ENCODE data around the gene NDEL1.

Gene NDEL1

DNA sequence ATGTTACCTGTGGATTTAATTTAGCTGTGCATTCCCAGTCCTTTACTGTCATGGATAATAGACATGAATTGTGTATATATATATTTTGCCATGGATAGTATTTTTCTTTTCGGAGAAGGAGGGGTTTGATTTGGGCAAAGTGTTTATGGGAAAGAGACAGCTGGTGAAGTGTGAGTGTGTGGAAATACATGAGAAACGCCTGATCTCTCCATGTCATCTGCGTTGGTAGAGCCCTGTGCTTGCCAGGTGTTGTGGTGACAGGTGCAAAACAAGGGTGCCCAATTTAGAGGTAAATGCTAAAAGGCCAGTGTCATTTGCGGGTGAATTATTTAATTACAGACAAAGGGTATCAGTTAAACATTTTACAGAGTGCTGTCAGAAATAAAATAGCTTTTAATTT is 23.4 kb downstream of the NDEL1 start:
- DNase-seq: no peak

DNA sequence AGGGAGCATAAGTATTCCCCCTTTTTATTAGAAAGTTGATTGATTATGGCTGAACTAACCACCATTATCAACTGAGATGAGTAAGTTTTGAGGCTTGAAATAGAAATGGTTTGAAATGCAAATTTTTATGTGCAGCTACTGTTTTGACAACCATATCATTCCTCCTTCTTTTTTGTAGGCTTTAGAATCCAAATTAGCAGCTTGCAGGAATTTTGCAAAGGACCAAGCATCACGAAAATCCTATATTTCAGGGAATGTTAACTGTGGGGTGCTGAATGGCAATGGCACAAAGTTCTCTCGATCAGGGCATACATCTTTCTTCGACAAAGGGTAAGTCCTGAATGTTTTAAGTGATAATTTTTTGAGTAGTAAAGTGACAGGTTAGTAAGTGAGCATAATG is 24.1 kb downstream of the NDEL1 start:
- DNase-seq: no peak

DNA sequence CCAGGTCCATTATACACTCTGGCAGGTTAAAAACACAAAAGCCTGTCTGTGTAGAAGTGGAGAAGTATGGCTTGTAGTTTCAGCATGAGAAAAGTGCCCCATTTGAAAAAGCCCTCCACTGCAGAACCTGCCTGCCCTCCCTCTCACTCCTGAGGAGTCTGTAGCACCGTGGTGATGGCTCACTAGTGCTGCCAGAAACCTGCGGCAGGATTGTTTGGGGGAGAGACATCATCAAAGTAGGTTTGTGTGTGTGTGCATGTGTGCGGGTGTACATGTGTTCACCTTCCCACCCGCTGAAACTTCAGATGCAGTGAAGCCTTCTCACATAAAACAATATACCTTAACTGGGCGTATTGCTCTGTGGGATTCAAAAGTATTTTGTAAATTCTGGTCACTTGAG is 26.9 kb downstream of the NDEL1 start:
- DNase-seq: no peak

DNA sequence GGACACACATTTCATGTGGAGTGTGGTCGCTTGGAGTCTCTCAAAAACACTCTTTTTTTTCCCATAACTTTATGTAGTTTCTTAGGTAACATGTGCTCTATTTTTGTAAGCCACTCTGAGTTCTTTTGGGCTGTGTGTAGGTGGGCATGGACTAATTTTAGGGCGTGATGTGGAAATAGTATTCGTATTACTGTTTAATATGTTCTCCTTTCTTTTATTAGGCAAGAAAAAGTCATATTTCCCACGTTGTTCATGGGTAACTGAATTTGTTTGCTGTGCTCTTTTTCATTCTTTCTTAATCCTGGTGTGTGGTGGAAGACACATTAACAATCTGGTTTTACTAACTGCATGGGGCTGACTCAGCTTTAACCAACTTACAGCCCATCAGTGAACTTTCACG is 27.4 kb downstream of the NDEL1 start:
- DNase-seq: no peak

DNA sequence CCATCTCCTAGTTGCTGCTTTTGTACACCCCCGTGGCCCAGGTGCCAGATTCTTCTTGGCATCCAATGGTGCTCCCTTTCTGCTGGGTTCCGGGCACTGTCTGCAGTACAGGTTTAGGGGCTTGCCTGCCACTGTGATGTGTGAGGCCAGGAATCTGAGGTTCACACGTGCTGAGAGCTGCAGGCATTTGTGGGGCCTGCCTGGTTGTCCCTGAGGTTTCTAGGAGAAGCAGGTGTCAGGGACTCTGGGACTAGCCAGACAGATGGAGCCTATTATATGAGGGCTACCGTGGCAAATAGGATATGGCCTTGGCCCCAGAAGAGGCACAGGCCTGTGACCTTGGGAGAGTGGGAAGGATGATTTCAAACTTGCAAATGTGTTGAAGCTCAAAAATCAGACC is 29.3 kb downstream of the NDEL1 start:
- DNase-seq: no peak

DNA sequence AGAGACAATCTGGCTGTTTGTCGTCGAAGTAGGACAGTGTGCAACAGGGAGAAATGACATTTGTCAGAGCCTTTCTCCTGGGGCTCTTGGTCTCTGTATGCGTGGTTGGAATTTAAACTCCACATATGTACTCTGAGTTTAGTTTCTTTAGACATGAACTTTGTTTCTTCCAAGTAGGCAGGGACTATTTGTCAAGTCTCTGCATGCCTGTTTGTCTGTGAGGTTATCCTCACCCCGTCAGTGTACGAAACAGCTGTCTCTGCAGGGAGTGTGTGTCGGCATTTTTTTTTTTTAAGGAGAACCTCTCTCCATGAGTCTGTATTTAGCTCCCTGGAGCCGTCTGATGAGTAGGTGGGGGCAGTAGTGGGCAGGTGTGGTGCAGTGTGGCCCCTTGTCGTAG is 29.7 kb downstream of the NDEL1 start:
- no peak for DNase-seq

DNA sequence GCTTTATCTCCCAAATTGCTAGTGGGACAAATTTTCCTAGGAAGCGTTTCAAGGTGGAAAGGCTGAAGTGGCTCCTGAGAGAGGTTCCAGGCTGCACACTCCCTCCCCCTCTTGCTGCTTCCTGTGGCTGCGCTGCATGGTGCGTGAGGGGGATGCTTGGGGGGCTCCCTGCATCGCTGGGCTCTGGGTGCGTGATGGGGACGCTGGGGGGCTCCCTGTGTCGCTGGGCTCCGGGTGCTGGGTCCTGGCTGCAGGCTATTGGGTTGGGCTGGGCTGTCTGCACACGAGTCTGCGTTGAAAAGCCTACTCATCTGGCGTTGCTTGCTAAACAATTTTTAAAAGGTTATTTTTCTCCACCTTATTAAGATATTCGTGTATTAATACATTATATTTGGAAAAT is 30.1 kb downstream of the NDEL1 start:
- DNase-seq: no peak

DNA sequence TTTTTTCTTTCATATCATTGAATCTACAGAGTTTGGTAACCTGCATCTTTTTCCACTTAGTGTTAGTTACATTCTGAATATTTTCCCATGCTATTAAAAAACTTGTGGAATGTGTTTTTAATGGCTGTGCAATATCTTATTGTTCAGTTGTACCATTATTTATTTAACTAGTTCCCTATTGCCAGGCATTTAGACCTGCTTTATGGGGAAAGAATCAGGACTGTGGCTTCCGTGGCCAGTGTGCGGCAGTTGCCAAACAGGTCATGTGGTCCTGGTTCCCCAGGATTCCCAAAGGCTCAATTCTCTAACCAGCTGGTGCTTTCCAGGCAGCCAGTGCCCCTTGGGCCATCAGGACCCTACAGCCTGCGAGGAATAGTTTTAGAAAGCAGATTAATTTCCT is 30.8 kb downstream of the NDEL1 start:
- DNase-seq: no peak

DNA sequence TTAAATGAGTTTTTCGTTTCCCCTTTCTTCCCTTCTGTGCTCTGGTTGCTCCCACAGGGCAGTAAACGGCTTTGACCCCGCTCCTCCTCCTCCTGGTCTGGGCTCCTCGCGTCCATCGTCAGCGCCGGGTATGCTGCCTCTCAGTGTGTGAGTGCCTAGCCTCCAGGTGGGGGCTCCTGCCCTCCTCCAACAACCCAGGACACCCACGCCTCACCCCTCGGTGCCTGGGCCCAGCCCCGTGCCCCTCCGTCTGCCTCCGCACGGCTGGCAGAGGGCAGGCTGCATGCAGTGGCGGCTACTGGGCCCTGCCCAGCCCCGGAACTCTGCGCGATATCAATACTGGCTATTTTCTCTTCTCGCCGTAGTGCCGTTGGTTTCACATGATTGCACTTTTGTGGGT is 31.2 kb downstream of the NDEL1 start:
- DNase-seq: no peak

DNA sequence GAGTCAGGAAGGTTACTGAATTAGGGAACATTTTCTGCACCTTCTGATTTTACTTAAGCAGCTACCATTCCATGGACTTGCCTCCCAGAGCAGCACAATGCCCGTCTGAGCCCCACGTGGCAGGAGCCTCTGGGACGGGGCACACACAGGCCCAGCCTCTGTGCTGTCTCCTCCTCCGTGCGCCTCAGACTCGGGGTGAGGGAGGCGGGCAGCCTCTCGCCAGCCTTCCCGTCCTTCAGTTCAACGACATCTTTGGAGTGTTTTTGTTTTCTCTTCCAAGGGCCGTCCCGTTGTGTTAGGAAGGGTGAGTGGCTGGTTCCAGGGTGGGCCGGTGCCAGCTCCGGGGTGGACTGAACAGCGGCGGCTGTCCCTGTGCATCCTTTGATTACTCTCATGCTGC is 31.8 kb downstream of the NDEL1 start:
- DNase-seq: no peak

DNA sequence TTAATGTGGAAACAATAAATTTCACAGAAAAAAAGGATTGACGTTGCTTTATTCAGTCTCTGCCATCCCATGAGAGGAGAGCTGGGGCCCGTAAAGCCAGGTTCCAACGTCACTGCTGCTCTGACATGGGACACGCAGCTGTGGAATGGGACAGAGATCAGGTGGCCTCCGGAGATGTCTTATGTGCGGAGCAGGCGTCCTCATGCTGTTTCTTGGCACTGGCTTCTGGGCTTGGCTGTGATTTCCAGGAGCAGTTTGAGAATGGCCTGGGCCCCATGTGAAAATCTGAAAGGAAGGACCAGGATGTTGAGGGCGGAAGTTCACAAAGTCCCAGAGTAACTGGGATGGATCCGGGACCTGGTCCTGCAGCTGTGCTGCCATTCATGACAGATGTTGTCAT is 32.4 kb downstream of the NDEL1 start:
- DNase-seq: no peak

DNA sequence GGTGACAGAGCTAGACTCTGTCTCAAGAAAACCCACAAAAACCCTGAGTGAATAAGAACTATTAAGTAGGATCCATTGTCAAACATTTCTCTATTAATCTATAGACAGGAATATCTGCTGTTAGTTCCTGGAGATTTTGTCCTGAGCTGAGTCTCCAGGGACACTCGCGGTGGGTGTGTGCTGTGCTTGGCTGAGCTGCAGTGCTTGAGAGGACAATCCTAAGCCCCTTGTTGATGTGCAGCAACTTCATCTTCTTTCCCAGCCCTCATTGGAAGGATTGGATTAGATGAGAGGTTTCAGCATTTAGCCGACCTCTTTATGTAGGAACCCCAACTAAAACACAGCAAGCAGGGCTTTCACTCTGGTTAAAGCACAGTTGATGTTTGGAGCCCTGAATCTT is 33.3 kb downstream of the NDEL1 start:
- DNase-seq: no peak

DNA sequence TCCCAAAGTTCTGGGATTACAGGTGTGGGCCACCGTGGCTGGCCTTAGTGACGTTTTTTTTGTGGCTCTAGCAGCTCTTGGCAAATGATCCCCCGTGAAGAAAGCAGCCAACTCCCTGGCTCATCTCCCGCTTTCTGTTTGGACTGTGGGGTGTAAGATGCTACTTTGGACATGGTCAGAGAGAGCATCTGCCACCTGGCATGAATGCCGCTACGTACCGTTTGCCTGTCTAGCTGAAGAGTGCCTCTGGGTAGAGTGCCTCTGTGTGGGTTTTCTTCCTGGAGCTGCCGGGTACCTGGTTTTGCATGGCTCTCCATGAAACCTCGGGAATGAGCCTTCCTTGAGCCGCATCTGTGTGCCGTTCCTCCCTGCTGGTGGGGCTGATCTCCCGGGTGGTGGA is 34.3 kb downstream of the NDEL1 start:
- DNase-seq: no peak

DNA sequence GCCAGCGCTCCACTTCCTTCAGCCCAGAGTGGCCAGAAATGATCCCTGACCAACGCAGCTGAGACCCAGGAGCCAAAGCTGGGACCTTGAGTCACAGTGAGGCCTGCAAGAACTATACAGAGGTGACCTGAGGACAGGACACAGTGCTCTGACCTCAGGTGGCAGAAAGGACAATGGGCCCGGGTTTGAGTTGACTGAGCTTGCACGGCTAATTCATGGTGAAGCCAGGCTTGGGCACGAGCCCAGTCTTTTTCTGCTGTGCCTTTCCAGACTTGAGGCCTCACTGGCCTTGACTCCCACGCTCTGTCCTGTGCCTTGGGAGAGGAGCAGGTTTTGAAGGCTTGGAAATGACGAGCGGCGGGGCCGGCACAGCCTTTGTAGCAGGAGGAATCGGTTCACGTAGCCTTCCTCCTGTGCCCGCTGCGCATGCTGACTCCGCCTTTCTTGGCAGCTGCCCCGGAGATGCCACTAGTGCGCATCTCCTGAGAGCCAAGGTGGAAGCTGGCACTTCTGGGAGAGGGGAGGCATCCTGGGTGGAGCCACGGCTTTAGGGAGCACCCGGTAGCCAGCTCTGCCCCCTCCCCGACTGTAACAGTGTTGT is 34.9 kb downstream of the NDEL1 start:
- no peak for DNase-seq

DNA sequence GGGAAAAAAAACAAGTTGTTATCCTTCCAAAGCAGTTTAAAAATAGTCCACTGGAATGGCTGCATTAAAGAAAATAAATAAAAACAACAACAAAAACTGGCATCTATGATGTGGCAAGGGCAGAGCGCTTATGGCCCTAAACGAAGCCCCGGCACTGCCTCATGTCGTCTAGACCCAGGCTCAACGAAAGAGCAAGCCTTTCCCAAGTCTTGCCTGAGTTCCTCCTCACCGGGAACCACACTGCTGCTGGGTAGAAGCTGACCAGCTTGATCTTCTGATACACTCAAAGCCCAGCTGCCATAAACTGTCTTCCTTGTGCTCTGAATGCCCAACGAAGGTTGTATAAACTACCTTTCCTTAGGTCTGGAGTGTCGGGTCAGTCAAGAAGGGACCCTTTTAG is 37.0 kb downstream of the NDEL1 start:
- DNase-seq: no peak

DNA sequence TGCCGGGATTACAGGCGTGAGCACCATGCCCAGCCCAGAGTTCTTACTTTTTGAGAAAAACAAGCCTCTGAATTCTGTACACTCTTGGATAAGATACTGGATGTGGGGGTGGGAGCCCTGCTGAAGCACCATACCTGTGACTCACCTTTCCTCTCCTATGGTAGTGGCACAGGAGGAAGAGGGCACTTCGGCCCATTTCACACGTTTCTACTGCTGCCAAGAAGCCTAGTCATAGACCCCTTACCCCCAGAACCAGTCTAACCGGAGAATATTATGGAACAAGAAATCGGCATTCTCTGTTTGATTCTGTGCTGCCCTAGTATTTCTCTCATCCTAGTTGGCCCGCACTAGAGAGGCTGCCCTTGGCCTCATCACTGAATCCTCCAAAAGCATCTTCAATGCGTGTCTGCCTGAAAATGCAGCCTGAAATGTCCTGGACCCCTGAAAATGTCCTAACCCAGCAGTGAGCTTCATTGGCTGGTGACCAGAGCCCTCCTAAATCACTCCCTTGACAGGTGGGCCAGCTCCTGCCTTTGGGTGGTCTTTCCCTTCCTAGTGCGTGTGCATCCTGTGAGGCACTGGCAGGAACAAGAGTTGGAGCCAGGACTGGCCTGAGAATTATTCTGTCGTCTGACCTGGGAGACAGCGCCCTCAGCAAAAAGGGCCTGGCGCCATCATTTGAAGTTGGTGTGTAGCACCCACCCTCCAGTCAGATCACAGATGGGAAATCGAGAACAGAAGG is 37.9 kb downstream of the NDEL1 start:
- no peak for DNase-seq

DNA sequence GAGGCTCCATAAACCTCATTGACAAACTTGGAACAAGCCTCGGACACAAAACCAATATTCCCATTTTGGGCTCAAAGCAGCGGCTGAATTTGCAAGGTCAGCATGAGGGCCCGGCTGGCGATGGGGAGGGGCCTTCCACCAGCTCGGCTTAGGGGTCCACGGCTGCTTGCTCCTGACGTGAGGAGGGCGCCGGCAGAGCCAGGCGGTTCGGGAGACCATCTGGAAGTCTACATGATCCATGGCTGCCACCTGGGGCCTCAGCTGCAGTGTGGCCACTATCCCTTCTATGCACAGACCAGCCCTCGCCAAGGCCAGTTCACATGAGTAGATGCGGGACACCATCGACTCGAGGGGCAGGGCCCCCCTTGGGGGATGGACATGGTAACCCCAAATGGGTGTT is 39.1 kb downstream of the NDEL1 start:
- no peak for DNase-seq

DNA sequence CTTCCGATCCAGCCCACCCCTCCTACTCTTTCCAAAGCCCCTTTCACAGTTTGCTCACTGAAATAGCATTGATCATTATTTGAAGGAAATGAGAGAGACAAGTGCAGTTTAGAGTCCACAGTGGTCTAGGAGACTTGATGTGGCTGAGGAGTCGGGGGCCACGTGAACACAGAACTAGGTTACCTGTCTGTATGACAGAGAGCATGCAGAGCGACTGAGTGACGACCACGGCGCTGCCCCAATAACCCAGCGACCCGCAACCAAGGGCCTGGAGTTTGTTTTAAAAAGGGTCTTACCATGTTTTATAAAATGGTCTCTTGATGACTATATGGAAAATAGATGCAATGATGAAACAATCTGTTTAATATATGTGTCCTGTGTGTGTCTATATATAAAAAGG is 39.5 kb downstream of the NDEL1 start:
- DNase-seq: no peak

DNA sequence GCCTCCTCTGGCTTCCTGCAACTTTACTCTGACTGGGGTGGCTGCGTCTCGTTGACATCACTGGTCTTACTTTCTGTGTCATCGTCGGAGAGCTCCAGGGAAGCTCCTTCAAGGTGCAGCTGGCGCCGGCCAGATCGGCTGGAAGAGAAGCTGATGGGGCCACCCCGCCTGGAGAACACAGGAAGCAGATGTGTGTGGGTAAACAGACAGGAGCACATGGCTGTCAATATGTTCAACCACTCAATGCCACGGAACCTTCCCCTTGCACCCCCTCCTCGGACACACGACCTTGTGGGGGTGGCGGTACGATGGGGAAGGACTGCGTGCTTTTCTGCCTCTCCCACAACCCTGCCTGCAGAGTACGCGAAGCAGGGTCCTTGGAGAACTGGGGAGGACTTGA is 40.1 kb downstream of the NDEL1 start:
- no peak for DNase-seq

DNA sequence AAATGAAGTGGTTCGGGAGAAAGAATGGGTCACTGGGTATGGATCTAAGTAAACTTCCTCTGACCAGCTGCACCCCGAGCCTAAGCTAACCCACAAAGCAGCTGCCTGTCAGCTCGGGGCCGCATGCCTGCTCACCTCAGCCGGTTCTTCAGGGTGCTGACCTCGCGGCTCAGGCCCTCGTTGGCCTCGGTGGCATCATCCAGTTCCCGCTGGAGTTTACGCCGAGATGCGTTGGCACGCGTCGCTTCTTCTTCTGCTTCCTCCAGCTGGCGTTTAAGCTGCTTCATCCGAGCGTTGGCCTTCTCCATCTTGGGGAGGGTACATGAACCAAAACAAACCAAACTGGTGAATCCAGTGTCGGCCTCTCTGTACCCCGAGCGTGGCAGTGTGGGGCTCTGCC is 41.1 kb downstream of the NDEL1 start:
- DNase-seq: no peak

DNA sequence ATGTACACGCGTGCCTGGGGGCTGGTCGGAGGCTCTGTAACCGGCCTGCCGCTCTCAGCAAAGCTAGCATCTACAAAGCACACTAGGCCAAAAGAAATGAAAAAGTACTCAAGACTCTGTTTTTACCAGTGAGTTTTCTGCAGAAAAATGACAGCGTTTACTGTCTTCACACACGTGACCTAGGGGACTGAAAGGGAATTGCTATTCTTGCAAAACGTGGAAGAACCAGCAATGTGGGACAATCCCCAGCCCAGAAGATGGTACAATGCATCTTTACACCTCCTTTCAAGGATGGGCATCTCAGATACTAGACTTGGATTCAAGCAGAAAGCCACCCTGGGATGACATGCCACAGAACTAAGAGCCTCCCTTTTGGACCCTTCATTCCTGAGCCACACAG is 41.5 kb downstream of the NDEL1 start:
- no peak for DNase-seq

DNA sequence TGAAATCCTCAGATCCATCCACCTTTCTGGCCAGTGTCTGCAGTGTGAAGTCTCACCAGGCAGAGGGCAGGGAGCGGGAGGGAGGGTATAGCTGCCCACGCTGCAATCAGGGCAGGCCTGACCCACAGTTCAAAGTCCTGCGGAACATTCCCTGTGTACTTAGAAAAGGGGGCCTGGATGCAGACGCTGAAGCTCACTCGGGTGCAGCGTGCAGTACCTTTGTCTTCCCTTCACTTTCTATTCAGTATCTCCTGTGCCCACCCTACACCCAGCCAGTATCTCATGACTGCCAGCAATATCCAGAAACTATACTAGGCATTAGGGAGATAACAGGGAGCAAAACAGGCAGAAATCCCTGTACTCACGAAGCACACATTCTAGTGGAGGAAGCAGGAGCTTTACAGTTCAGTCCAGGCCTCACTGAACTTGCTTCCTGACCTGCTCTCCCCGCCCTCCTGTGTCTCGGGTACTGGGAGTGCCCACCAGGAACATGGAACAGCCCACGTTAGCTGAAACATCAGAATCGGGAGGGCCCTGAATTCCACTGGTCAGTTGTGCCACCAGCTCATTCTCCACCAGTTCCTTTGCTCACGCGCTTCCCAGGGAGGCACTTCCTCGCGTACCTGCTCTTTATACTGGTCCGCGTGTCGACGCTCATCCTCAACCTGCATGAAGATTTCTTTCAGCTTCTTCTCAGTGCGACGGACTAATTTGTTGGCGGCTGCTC is 42.2 kb downstream of the NDEL1 start:
- no peak for DNase-seq

DNA sequence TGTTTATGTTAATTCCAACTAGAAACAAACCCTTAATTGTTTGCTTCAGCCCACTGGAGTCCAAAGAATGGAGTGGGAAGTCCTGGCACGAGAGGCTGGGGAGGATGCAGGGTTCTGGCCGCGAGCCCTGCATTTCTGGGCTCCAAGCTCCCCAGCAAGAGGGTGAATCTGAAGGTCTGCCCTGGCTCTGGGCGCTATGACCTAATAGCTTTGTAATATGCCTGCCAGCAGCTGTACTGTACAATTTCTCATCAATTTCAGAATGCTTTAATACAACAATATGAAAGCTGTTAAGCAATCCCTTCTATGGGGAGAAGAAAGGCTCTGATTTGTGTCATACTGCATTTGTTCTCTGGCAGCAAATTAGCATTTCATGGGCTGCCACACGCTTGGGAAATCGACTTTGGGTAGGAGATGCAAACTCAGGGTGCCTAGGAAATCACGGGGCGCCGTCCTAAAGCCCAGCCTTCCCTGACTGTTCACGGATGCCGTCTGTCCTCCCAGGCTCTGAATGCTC is 43.8 kb downstream of the NDEL1 start:
- no peak for DNase-seq

Measured in NK-92 treated with Interleukin-12 subunit alpha and Interleukin-12 subunit beta, amount 100 ng/mL, for 24 hours (cell line).